Urinary bladder (tissue), 4 donors: ENCODE measurements around the gene EIF5. TPM values are rescaled to one million over a fixed set of nuclear protein-coding genes. Genes with fewer than 3 reads are reported as not detected.
A peak's percentile ranks its signal among the peaks of the same experiment; 100 is the strongest.

Experiments used
- DNase-seq: peaks from one replicate; pipeline ENCODE4 v3.0.0-alpha.2; 2015; ENCODE audit errors: extremely low spot score
- H3K27ac ChIP-seq: one replicate; pipeline ENCODE4 v1.5.1; 2013; ENCODE audit warnings: low read depth, mild to moderate bottlenecking, moderate library complexity
- H3K36me3 ChIP-seq: one replicate; pipeline ENCODE4 v1.6.1; 2013; ENCODE audit warnings: mild to moderate bottlenecking, moderate library complexity; ENCODE audit not compliant: insufficient read depth
- H3K4me1 ChIP-seq: one replicate; pipeline ENCODE4 v1.6.1; 2013; ENCODE audit warnings: mild to moderate bottlenecking, moderate library complexity; ENCODE audit not compliant: insufficient read depth
- H3K4me3 ChIP-seq: one replicate; pipeline ENCODE4 v1.5.1; 2013; ENCODE audit warnings: low read depth, low read length
- WGBS: extraction: QIAGEN DNeasy Blood & Tissue Kit; methylation state at CpG from one replicate; pipeline ENCODE4 v1.1.7; 2013; 5-methylcytosine and 5-hydroxymethylcytosine counted together
- polyA plus RNA-seq: library from polyadenylated mRNA; stranded (reverse); fragments of 200-250 nt; gene quantifications from one replicate; pipeline ENCODE4 v1.2.3, GENCODE V29; 2013
- total RNA-seq: library from RNA; depleted of rRNA; stranded (reverse); fragments of >200 nt; gene quantifications from one replicate; pipeline ENCODE4 v1.2.3, GENCODE V29; 2014
- donor health status: healthy with polysubstance abuse.
- donor health status: healthy.

Gene EIF5
- total and polyA plus RNA-seq, 2 donors, result 128 to 177 TPM

- Histone ChIP-seq H3K4me3 (no peak overlapping the region), H3K36me3 (no peaks in the 10 kb centered on the region), H3K27ac (no peak overlapping the region), H3K4me1 (no peaks in the 10 kb centered on the region)
- 93% methylated on average over 11 of the region's 11 CpGs for WGBS
- DNase-seq, result no peak
Observed at GRCh38 chr14:103315941-103316340, 18.1 kb upstream of the EIF5 start.

GRCh38 chr14:103316721-103317121 is 17.3 kb upstream of the EIF5 start:
- Histone ChIP-seq H3K36me3 (no peaks in the 10 kb centered on the region), H3K27ac (no peak overlapping the region), H3K4me1 (no peaks in the 10 kb centered on the region), H3K4me3 (no peak overlapping the region)
- DNase-seq, result no peak
- WGBS, result 85% methylated on average over 16 of the region's 16 CpGs

GRCh38 chr14:103317251-103317650 is 16.8 kb upstream of the EIF5 start:
- Histone ChIP-seq H3K27ac (no peak overlapping the region), H3K4me1 (no peaks in the 10 kb centered on the region), H3K36me3 (no peaks in the 10 kb centered on the region), H3K4me3 (no peak overlapping the region)
- WGBS, result 49% methylated on average over 9 of the region's 9 CpGs
- no peak for DNase-seq

GRCh38 chr14:103317976-103318580 is 16.0 kb upstream of the EIF5 start:
- DNase-seq, result no peak
- H3K27ac ChIP-seq, result no peak overlapping the region
- H3K4me3 ChIP-seq, result no peak overlapping the region
- no peaks in the 10 kb centered on the region for H3K36me3 ChIP-seq
- WGBS, result 87% methylated on average over 10 of the region's 10 CpGs
- H3K4me1 ChIP-seq, result no peaks in the 10 kb centered on the region

GRCh38 chr14:103318750-103319419 is 15.2 kb upstream of the EIF5 start:
- H3K4me1 ChIP-seq, result no peaks in the 10 kb centered on the region
- no peaks in the 10 kb centered on the region for H3K36me3 ChIP-seq
- no peak overlapping the region for H3K4me3 ChIP-seq
- H3K27ac ChIP-seq, result no peak overlapping the region
- WGBS, result 80% methylated on average over 6 of the region's 6 CpGs
- no peak for DNase-seq

- H3K4me3 ChIP-seq, result no peak overlapping the region
- no peak overlapping the region for H3K27ac ChIP-seq
- H3K36me3 ChIP-seq, result no peaks in the 10 kb centered on the region
- no peak for DNase-seq
- 82% methylated on average over 7 of the region's 7 CpGs for WGBS
- no peaks in the 10 kb centered on the region for H3K4me1 ChIP-seq
Observed at GRCh38 chr14:103319422-103319821, 14.6 kb upstream of the EIF5 start.

- Histone ChIP-seq H3K27ac (no peak overlapping the region), H3K4me1 (no peaks in the 10 kb centered on the region), H3K36me3 (no peaks in the 10 kb centered on the region), H3K4me3 (no peak overlapping the region)
- WGBS, result 87% methylated on average over 3 of the region's 3 CpGs
- DNase-seq, result no peak
Observed at GRCh38 chr14:103326078-103326477, 8.0 kb upstream of the EIF5 start.

GRCh38 chr14:103328941-103329340 is 5.1 kb upstream of the EIF5 start:
- Histone ChIP-seq H3K36me3 (no peaks in the 10 kb centered on the region), H3K4me3 (no peak overlapping the region), H3K27ac (no peak overlapping the region), H3K4me1 (no peaks in the 10 kb centered on the region)
- DNase-seq, result no peak
- 86% methylated on average over 5 of the region's 5 CpGs for WGBS

- Histone ChIP-seq H3K4me3 (no peak overlapping the region), H3K36me3 (no peaks in the 10 kb centered on the region), H3K27ac (no peak overlapping the region), H3K4me1 (no peaks in the 10 kb centered on the region)
- WGBS, result 72% methylated on average over 14 of the region's 14 CpGs
- DNase-seq, result no peak
Observed at GRCh38 chr14:103329401-103330347, 4.4 kb upstream of the EIF5 start.

- H3K4me3 ChIP-seq, result no peak overlapping the region
- H3K27ac ChIP-seq, result no peak overlapping the region
- WGBS, result 67% methylated on average over 2 of the region's 2 CpGs
- H3K36me3 ChIP-seq, result no peaks in the 10 kb centered on the region
- DNase-seq, result no peak
- peaks cover under 1% of the 10 kb centered on the region for H3K4me1 ChIP-seq
Observed at GRCh38 chr14:103330536-103330935, 3.5 kb upstream of the EIF5 start.

GRCh38 chr14:103332143-103332919 is 1.7 kb upstream of the EIF5 start:
- no peak overlapping the region for H3K27ac ChIP-seq
- peaks cover 2% of the 10 kb centered on the region for H3K4me1 ChIP-seq
- DNase-seq, result no peak
- H3K4me3 ChIP-seq, result no peak overlapping the region
- peaks cover 2% of the 10 kb centered on the region for H3K36me3 ChIP-seq
- 71% methylated on average over 9 of the region's 9 CpGs for WGBS

- peak; percentile 15 for DNase-seq
- H3K4me3 ChIP-seq, result peak overlapping the region; percentile 91
- H3K36me3 ChIP-seq, result peaks cover 5% of the 10 kb centered on the region
- peaks cover 2% of the 10 kb centered on the region for H3K4me1 ChIP-seq
- peak overlapping the region; percentile 100 for H3K27ac ChIP-seq
- under 1% methylated on average over 97 of the region's 97 CpGs for WGBS
Observed at GRCh38 chr14:103334644-103335622, 896 bp downstream of the EIF5 start.
